GM12873 (cell line): ENCODE results near the gene ARRDC1.
A peak's percentile ranks its signal among the peaks of the same experiment; 100 is the strongest.

Experiments used
- TF ChIP-seq, protein P1 (sequence below): IDR thresholded peaks from 2 replicates; pipeline ENCODE4 v1.5.1; 2012; ENCODE audit warnings: low read depth, mild to moderate bottlenecking, moderate library complexity, low read length, control low read depth; ENCODE audit not compliant: insufficient read depth; ENCODE audit errors: missing control alignments

The ARRDC1 gene

DNA sequence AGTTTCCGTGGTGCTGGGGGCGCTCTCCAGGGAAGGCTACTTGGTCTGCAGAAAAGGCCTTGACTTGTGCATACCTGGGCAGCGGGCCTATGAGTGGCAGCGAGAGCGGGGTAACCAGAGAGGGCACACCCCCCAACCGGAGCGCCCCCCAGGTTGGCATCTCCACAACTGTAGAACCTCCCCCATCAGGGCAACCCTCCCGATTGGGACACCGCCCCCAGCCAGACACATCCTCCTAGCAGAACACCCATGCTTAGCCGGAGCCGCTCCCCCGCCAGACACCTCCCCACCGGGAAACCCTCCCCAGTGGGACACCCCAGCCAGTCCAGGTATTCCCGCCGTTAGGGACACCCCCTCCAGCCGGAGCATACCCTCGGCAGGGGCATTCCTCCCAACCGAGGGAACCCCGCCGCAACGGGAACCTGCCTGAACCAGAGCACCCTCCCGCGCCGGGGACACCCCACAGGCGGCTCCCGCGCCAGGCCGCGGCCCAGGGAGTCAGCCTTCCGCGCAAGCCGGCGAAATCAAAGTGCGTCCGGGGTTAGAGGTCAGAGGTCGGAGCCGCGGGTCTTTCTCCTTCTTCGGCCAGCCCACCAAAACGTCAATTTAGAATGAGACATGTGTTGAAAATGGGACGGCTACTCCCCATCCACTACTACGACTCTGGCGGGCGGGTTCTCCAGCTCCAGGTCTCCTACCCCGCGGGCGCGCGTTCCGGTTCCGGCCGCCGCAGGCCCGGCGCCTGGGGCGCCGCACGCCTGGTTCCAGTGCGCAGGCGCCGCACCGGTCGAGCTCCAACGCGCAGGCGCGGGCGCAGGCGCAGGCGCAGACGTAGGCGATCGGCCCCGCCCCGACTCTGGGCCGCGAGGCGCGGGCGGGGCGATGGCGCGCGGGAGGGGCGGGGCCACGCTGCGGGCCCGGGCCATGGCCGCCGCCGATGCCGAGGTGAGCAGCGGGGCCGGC, 12.9 kb downstream of the ARRDC1 start, which contains the start of gene EHMT1:
TSS of gene EHMT1 (plus strand) at position 901 of the 963 bp plus-strand sequence. CDS start at position 925, 24 bp downstream.
- TF ChIP-seq, protein P1, sequence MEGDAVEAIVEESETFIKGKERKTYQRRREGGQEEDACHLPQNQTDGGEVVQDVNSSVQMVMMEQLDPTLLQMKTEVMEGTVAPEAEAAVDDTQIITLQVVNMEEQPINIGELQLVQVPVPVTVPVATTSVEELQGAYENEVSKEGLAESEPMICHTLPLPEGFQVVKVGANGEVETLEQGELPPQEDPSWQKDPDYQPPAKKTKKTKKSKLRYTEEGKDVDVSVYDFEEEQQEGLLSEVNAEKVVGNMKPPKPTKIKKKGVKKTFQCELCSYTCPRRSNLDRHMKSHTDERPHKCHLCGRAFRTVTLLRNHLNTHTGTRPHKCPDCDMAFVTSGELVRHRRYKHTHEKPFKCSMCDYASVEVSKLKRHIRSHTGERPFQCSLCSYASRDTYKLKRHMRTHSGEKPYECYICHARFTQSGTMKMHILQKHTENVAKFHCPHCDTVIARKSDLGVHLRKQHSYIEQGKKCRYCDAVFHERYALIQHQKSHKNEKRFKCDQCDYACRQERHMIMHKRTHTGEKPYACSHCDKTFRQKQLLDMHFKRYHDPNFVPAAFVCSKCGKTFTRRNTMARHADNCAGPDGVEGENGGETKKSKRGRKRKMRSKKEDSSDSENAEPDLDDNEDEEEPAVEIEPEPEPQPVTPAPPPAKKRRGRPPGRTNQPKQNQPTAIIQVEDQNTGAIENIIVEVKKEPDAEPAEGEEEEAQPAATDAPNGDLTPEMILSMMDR = no peak

DNA sequence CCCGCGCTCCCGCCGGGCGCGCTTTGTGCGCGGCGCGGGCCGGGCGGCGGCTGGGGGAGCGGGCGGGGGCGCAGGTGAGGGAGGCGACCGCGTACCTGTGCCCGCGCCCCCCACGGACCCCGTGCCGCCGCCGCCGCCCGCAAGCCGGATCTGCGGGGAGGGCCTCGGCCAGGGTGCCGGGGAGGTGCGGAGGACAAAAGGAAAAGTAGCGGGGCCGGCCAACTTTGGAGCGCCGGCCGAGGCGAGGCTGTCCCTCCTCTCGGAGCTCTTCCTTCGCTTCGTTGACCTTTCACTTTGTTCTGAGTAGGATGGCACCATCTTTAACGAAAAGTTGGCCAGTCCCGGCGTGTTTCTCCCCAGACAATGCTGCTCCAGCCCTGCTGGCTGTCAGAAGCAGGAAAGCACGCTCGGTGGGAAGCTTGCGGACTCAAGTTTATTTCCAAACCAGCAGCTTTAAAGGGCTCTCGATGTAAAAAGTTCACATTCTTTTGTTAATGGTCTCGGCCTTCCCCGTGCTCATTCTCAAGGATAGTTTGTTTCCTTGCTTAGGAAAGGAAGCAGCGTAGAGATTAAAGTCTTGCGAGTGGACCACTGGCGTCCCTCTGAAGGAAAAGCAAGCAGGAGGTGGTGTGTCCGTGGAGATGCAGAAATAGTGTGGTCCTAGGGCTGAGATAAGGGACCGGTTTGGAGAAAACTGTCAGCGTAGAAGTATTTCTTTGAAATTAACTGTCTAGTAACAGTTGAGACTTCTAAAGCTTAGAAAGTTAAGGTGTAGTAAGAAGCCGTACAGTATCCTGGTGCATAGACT, 14.0 kb downstream of the ARRDC1 start:
- TF ChIP-seq, protein P1 = no peak

DNA sequence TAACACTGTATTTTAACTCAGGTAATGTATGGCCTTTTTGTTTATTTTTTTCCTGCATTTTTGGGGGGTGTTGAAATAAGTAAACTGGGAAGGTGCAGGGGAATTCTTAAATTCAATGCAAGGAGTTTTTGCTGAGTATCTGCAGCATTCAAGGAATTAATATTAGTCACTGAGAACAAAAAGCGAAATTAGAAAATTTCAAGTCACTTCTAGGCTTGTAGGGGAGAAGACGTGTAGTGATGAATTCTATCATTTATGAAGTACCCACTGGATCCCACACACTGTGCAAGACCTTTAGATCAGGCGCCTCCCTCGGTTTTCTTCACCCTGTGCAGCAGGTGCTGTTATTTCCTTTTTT, 14.5 kb downstream of the ARRDC1 start:
- TF ChIP-seq, protein P1 = no peak

DNA sequence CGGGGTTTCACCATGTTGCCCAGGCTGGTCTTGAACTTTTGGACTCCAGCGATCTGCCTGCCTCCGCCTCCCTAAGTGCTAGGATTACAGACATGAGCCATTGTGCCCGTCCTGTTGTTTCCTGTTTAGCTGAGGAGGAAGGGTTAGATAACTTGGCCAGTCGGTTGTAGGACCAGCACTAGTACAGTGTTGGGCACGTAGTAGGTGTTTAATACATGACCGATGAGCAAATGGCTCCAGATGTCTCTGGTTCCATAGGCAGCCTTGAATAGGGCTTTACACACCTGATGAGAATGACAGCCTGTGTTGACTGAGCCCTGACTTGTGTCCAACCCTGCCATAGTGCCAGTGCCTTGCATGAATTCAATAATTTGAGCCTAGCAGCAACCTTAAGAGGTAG, 15.1 kb downstream of the ARRDC1 start:
- TF ChIP-seq, protein P1 = no peak

DNA sequence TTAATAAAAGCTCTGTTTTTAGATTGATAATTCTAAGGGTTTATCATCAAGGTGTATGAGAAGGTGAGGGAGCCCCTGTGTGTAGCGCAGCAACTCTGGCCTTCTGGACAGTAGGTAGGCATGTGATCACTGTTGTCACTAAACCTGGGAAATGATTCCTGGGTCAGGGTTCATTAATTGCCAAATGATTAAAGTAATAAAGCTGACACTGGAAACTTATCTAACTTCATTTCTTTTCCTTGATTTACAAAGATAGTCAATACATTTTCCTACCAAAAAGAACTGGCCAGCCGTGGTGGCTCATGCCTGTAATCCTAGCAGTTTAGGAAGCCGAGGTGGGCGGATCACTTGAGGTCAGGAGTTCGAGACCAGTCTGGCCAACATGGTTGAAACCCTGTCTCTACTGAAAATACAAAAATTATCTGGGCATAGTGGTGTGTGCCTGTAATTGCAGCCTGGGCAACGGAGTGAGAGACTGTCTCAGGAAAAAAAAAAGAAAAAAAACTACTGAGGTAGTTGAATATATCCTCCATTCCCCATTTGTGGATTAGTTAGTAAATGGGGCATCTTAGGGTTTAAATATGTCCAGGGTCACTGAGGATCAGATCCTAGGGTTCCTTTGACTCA, 15.8 kb downstream of the ARRDC1 start:
- TF ChIP-seq, protein P1 = peak; percentile 48

DNA sequence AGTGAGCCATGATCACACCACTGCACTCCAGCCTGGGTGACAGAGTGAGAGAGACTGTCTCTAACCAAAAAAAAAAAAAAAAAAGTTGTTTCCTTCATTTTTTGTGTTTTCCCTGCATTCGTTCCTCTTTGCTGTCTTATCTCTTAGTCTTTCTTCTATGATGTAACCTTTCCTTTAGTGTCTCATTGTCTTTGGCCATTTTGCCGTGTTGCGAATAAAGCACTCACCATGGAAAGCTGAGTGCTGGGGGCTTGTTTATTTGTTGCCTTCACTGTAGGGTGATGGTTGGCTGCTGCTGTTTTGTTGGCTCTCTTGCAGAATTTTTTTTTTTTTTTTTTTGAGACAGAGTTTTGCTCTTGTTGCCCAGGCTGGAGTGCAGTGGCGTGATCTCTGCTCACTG, 21.0 kb downstream of the ARRDC1 start:
- TF ChIP-seq, protein P1 = no peak
